Stimulated activated naive CD8-positive, alpha-beta T cell treated with anti-CD3 and anti-CD28 coated beads, Interleukin-15, amount 100 ng/mL, for 72 hours (primary cell): Measurements from ENCODE around the gene LHX5.

Source experiments
- ATAC-seq: fragments of 150-1000 bp; cut with Tn5 transposase; 2 replicates; pipeline ENCODE4 v1.10.0; 2021; ENCODE audit warnings: mild to moderate bottlenecking, moderate library complexity
- DNase-seq, 2 donors: peaks; one replicate each; pipeline ENCODE4 v3.0.0; 2021 to 2022
- H3K27ac Mint-ChIP-seq, 2 donors: one replicate each; pipeline ENCODE4 v1.8.0; 2022; ENCODE audit warnings: mild to moderate bottlenecking in 2 of 2, mixed read lengths in 2 of 2, moderate library complexity in 2 of 2
- H3K27me3 Mint-ChIP-seq: one replicate; pipeline ENCODE4 v1.8.0; 2022; ENCODE audit warnings: mixed read lengths
- H3K4me1 Mint-ChIP-seq: one replicate; pipeline ENCODE4 v1.8.0; 2022; ENCODE audit warnings: mild to moderate bottlenecking, mixed read lengths
- H3K4me3 Mint-ChIP-seq, 2 donors: one replicate each; pipeline ENCODE4 v1.8.0; 2022; ENCODE audit warnings: mild to moderate bottlenecking in 2 of 2, mixed read lengths in 2 of 2, moderate library complexity in 1 of 2
- H3K9me3 Mint-ChIP-seq, 2 donors: one replicate each; pipeline ENCODE4 v1.8.0; 2022; ENCODE audit warnings: mixed read lengths in 2 of 2

The LHX5 gene

DNA sequence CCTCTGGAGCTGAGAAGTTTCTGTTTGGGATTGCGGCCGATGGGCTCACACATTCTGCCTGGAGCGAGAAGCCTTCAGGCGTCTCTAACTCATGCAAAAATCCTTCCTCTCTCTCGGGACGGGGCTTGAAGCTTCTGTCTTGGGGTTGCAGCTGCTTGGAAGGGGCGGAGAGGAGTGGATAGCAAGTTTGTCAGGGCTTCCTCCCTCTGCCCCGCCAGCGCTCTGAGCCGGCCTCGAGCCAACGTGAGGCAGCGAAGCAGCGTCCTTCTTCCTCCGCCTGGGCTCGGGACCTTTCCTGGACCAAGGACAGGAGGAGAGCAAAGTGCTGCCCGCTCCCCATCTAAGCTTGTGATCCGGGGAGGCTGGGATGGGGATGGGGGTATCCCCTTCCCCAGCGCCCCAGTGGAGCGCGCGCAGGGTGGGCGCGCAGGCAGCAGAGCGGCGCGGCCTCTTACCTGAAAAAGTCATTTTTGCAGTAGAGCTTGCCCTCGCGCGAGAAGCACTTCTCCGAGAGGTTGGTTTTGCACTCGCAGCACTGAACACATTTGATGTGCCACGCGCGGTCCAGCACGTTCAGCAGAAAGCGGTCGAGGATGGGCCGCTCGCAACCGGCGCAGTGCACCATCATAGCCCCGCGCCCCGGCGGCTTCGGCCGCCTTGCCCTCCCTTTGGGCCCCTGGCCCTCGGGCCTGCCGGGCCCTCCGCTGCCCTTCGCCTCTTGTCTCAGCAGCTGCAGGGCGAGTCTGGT is 626 bp downstream of the LHX5 start:
- Mint-ChIP-seq H3K27ac (no peak overlapping the region), H3K27me3 (peaks cover 99% of the 10 kb centered on the region), H3K4me3 (no peak overlapping the region), H3K9me3 (no peaks in the 10 kb centered on the region), H3K4me1 (peaks cover 30% of the 10 kb centered on the region)
- DNase-seq (no peak), ATAC-seq (no peak)

DNA sequence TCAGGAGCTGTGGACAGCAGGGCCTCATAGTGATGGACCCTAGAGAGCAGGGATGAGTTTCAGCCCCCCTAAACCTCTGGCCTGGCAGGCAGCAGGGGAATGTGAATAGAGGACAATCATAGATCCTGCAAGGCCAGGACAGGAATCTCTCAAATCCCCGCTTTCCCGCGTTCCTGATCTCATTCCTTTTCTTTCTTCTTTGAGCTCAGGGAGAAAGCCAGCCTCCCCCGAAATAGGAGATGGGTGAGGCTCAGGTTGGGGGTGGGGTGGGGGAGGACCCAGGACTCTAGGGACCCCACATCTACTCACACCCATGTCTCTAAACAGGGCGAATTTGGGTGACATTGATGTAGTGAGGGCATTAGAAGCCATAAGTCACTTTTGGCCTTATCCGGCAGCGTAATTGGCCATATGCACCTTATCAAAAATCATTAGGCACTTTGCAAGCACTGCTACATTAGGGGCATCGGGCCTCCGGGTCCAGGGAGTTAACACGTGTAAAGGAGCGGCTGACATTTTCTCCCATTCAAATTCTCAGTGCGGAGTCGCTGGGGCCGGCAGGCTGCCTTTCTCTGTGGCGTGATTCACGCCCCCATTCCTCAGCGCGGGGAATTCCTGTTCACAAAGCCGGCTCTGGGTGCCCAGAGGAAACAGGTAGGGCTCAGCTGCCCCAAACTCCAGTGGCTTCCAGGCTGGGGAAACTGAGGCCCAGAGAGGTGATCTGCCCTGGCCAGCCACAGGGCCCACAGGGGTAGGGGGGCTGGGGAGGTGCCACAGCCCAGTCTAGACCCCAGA is 1.5 kb downstream of the LHX5 start:
- Mint-ChIP-seq H3K4me1 (peaks cover 30% of the 10 kb centered on the region), H3K4me3 (no peak overlapping the region), H3K27ac (no peak overlapping the region), H3K27me3 (peaks cover 97% of the 10 kb centered on the region), H3K9me3 (no peaks in the 10 kb centered on the region)
- DNase-seq (no peak), ATAC-seq (no peak)

DNA sequence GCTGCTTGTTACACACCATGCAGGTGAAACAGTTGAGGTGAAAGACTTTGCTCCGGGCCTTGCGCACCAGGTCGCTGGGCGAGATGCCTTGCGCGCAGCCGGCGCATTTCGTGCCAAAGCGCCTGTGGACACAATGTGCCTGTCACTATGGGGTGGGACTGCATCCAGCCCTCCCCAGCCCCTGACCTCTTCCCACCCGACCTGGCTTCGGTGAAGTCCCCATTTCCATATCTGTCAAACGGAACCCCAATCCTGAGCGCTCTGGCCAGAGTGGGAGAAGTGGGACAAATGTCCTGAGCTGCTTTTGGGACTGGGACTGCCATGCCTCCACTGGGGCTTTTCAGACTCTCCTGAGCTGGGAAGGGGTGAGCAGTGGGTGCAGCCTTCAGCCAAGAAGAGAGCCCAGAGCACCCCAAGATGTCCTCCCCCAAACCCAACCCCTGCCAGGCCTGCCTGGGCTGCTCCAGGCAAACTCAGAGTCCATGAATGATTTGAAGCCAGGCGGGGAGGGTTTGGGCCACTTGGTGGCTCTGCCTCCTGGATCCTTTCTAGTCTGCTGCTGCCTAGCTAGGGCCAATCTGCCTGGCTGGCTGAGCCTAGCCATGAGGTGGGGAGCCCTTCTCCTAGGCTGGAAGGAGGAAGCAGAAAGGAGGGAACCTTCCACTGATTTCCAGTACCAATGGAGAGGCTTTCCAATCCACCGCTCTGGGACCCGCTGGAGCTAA is 2.3 kb downstream of the LHX5 start:
- Mint-ChIP-seq H3K27me3 (peaks cover 97% of the 10 kb centered on the region), H3K4me3 (no peak overlapping the region), H3K27ac (no peak overlapping the region), H3K4me1 (peaks cover 26% of the 10 kb centered on the region), H3K9me3 (no peaks in the 10 kb centered on the region)
- ATAC-seq, result no peak
- no peak for DNase-seq

DNA sequence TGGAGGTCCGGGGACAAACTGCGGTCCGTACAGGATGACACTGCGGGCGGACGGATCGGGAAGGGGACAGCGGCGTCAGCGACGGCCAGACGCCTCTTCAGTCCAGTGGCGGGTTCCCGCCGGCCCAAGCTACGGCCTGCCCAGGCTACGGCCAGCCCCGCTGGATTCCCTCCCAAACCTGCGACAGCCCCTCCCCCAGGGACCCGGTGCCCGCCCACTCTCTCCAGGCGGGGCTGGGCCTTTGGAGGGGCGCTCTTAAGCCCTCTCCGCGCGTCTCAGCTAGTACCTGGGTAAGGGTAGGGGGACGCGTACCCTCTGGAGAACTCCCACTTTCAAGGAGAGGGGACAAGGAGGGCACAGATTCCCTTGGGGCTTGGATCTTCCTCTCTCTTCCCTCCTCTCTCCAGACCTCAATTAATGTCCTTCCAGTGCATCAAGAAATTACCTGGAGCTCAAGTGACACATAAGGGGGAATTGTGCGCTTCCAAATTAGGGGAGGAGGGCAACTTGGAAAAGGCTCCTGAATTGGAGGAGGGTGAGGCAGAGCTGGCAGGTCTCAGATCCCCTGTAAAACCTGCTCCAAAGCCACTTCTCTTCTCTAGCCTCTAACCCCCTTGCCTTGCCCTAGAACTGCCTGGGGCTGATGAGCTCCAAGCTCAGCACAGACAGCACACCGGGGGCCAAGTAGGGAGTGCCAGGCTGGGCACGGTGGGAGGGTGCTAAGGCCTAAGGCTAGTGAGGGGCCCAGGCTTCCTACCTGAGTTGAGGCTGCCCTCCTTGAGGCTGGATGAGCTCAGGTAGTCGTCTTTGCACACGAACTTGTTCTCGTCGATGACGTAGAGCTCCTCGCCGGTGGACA is 3.1 kb downstream of the LHX5 start:
- no peak for ATAC-seq
- no peak for DNase-seq
- Mint-ChIP-seq H3K4me3 (peak overlapping the region; percentile 14 to 25), H3K27ac (no peak overlapping the region), H3K27me3 (peaks cover 97% of the 10 kb centered on the region), H3K9me3 (no peaks in the 10 kb centered on the region), H3K4me1 (peaks cover 29% of the 10 kb centered on the region)

GRCh38 chr12:113467502-113468364 is 3.9 kb downstream of the LHX5 start:
- Mint-ChIP-seq H3K27me3 (peaks cover 97% of the 10 kb centered on the region), H3K27ac (no peak overlapping the region), H3K9me3 (no peaks in the 10 kb centered on the region), H3K4me1 (peaks cover 35% of the 10 kb centered on the region), H3K4me3 (peak overlapping the region; percentile 62 to 74)
- DNase-seq (no peak), ATAC-seq (peak; percentile 47)

- Mint-ChIP-seq H3K27ac (no peak overlapping the region), H3K4me3 (peak overlapping the region; percentile 62 to 74), H3K4me1 (peaks cover 39% of the 10 kb centered on the region), H3K27me3 (peaks cover 97% of the 10 kb centered on the region), H3K9me3 (no peaks in the 10 kb centered on the region)
- ATAC-seq (no peak), DNase-seq (no peak)
Observed at GRCh38 chr12:113467142-113467501, 4.5 kb downstream of the LHX5 start.

- Mint-ChIP-seq H3K4me1 (peaks cover 34% of the 10 kb centered on the region), H3K9me3 (no peaks in the 10 kb centered on the region), H3K27me3 (peaks cover 94% of the 10 kb centered on the region), H3K4me3 (peak overlapping the region; percentile 59 to 74), H3K27ac (no peak overlapping the region)
- ATAC-seq, result no peak
- no peak for DNase-seq
Observed at GRCh38 chr12:113466454-113467141, 5.1 kb downstream of the LHX5 start.

GRCh38 chr12:113465808-113466453 is 5.7 kb downstream of the LHX5 start:
- DNase-seq (no peak), ATAC-seq (no peak)
- no peaks in the 10 kb centered on the region for H3K9me3 Mint-ChIP-seq
- H3K27ac Mint-ChIP-seq, result no peak overlapping the region
- no peak overlapping the region for H3K4me3 Mint-ChIP-seq
- H3K27me3 Mint-ChIP-seq, result peaks cover 95% of the 10 kb centered on the region
- peaks cover 32% of the 10 kb centered on the region for H3K4me1 Mint-ChIP-seq

DNA sequence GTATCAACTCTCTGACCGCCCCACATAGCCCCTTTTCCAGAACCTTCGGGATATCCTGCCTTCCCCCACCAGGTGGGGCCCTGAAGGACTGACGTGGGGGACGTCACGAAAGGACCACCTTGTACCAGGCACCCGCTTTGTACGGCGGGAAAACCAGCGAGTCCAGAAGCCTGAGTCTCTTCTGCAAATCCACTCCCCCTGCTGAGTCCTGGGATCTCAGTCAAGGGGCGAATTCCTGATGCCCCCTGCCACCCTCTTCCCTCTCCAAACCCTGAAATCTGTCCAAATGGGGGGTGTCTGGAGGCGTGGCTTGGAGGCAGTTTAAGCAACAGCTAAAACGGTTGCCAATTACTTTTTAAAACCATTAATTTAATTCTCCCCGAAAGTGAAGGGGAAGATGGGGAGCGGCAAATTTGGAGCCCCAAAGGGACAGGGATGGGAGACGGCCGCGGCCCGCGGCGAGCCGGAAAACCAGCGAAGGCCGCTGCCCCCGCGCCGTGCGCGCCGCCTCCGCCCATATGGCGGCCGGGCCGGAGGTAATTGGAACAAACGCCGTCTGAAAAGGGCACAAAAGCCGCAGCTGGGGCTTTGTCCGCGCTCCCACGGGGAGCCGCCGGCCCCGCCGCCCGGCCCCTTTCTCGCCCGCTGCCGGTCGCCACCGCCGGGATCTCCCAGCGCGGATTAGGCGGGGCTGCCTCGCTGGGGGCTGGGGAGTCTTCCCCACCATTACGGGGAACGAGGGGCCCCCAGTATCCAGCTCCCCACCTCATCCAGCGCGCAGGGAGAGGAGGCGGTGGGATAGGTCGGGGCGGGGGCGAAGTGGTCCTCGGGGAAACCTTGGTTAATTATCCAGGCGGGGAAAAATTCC is 6.6 kb downstream of the LHX5 start:
- DNase-seq (no peak), ATAC-seq (no peak)
- H3K9me3 Mint-ChIP-seq, result no peaks in the 10 kb centered on the region
- H3K4me1 Mint-ChIP-seq, result peaks cover 27% of the 10 kb centered on the region
- peak overlapping the region in 1 of 2 donors; percentile 72 for H3K27ac Mint-ChIP-seq
- peak overlapping the region; percentile 35 to 56 for H3K4me3 Mint-ChIP-seq
- peaks cover 95% of the 10 kb centered on the region for H3K27me3 Mint-ChIP-seq

GRCh38 chr12:113464452-113464775 is 7.3 kb downstream of the LHX5 start:
- DNase-seq (peak in 1 of 2 donors; percentile 4), ATAC-seq (no peak)
- Mint-ChIP-seq H3K4me1 (peaks cover 27% of the 10 kb centered on the region), H3K27ac (no peak overlapping the region), H3K27me3 (peaks cover 95% of the 10 kb centered on the region), H3K9me3 (no peaks in the 10 kb centered on the region), H3K4me3 (peak overlapping the region in 1 of 2 donors; percentile 3)

- Mint-ChIP-seq H3K27ac (peak overlapping the region in 1 of 2 donors; percentile 8), H3K9me3 (no peaks in the 10 kb centered on the region), H3K4me3 (peak overlapping the region; percentile 56 to 80), H3K4me1 (peaks cover 27% of the 10 kb centered on the region), H3K27me3 (peaks cover 95% of the 10 kb centered on the region)
- no peak for ATAC-seq
- DNase-seq, result peak in 1 of 2 donors; percentile 9
Observed at GRCh38 chr12:113463746-113464451, 7.8 kb downstream of the LHX5 start.

- Mint-ChIP-seq H3K27me3 (peaks cover 95% of the 10 kb centered on the region), H3K9me3 (no peaks in the 10 kb centered on the region)
- peak in 1 of 2 donors; percentile 15 for DNase-seq
Observed at GRCh38 chr12:113462998-113463745, 8.5 kb downstream of the LHX5 start.

More at GRCh38 chr12:113462998-113463745, 8.5 kb downstream of the LHX5 start:
- peak overlapping the region; percentile 56 to 80 for H3K4me3 Mint-ChIP-seq
- peaks cover 27% of the 10 kb centered on the region for H3K4me1 Mint-ChIP-seq
- ATAC-seq, result no peak
- no peak overlapping the region for H3K27ac Mint-ChIP-seq
